ENCODE data around the gene HIVEP3.

GRCh38 chr1:41660570-41661427 lies 257.9 kb downstream of the HIVEP3 start:
- no peak for TF ChIP-seq POLR2A (IDR thresholded peaks at IDR 0.05; ENCODE audit: low read depth, low read length)
- TF ChIP-seq POLR2AphosphoS5 (IDR thresholded peaks at IDR 0.05; ENCODE audit: low read depth, low read length) = no peak
- no peak for TF ChIP-seq TAF1 (IDR thresholded peaks at IDR 0.05; ENCODE audit: low read depth, low read length)
- TF ChIP-seq POU2F2 (IDR thresholded peaks at IDR 0.05; ENCODE audit: low read depth, low read length) = no peak
- no peak for TF ChIP-seq SPI1 (IDR thresholded peaks at IDR 0.05; ENCODE audit: low read depth, low read length)

Measured in GM12891 (cell line).